SK-MEL-5 (cell line): Measurements from ENCODE around the gene ATP13A3. TPM values are rescaled to one million over a fixed set of nuclear protein-coding genes. Genes with fewer than 3 reads are reported as not detected.
A peak's percentile ranks its signal among the peaks of the same experiment; 100 is the strongest.
"Not testable (repeated sequence)": the region's sequence is repeated elsewhere in the genome, so short reads cannot be mapped to it uniquely, and the experiment has no call there.

Source experiments
- DNase-seq: peaks from one replicate; pipeline ENCODE4 v3.0.0-alpha.2; 2016; ENCODE audit warnings: low read depth, low spot score
- in situ Hi-C: cut with HindIII; loops from 2 replicates; pipeline ENCODE4 v1.10.0; 2016; ENCODE audit warnings: low sequenced_read_pairs, high pct_unique_total_duplicates, low pct_unique_long_range_greater_than_20kb
- total RNA-seq: library from RNA; depleted of rRNA; stranded (reverse); fragments of >200 nt; shearing (Covaris generic); gene quantifications from 2 replicates; pipeline ENCODE4 v1.2.3, GENCODE V29; 2014

Gene ATP13A3
- total RNA-seq, 1 experiment from 2014 or later, result 102 TPM

- DNase-seq, result no peak
- in situ Hi-C loops, result no loop called here
Observed at GRCh38 chr3:194505791-194506415, 19.1 kb upstream of the ATP13A3 start.

- DNase-seq, result no peak
- in situ Hi-C loops, result no loop called here
Observed at GRCh38 chr3:194504861-194505260, 18.1 kb upstream of the ATP13A3 start.

DNA sequence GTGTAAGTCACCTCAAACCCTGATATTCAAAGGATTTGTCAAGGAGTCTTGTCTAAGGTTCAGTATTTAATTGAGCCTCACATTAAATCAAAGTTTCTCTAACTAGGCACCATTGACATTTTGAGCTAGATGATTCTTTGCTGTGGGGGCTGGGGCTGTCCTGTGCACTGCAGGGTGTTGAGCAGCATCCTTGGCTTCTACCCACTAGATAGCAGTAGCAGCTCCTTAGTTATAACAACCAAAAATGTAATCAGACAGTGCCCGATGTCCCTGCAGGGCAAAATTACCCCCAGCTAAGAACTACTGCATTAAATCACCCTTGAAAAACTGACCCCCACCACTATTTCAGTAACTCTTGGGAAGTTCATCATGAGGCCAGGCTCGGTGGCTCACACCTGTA is 17.3 kb upstream of the ATP13A3 start:
- no peak for DNase-seq
- in situ Hi-C loops, result no loop called here

GRCh38 chr3:194503081-194503531 is 16.3 kb upstream of the ATP13A3 start:
- DNase-seq, result no peak
- in situ Hi-C loops, result no loop called here

DNA sequence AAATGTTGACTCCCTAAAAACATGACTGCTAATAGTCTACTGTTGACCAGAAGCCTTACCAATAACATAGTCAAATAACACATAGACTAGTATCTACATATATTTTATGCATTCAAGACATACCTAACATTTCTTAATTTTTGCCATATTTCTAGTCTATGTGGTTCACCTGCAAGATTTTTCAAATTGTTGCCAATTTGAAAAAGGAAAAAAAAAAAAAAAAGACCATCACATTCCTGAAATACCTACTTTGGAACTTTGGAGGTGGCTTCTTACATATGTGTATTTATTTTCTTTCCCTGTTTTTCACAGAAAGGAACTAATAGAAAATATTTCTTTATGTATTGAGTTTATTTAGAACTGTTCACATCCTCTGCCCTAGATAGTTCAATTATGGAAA is 13.4 kb upstream of the ATP13A3 start:
- in situ Hi-C loops, result no loop called here
- DNase-seq, result no peak

- in situ Hi-C loops, DNase-seq: not testable (repeated sequence)
Observed at GRCh38 chr3:194499516-194499915, 12.7 kb upstream of the ATP13A3 start.

DNA sequence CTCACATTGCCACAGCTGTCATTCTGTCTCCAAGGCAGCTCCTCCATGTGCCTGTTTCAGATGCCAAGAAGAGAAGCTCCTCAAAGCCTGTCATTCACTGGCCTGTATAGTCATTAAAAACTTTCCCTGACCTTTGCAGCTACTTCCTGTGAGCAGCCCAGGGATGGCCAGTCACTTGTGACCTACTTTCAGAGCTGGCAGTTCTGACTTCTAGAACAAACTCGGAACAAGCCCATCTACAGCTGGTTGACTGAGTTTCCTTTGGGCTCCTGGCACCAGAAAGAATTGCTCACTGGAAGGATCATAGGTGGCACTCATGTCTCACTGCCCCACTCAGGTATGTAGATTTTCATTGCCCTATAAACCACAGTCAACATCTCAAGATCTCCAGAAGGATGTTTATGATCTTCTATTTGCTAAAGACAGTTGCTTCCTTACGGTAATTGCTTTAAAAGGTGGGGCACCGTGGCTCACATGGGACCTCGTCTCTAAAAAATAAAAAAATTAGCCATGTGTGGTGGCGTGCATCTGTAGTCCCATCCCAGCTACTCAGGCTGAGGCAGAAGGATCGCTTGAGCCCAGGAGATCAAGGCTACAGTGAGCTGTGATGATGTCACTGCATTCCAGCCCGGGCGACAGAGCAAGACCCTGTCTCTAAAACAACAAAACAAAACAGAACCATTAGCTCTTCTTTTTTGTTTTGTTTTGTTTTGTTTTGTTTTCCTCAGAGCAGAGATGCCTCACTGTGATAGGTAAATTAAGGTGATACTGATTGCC is 11.2 kb upstream of the ATP13A3 start:
- DNase-seq, result peak; percentile 64

DNA sequence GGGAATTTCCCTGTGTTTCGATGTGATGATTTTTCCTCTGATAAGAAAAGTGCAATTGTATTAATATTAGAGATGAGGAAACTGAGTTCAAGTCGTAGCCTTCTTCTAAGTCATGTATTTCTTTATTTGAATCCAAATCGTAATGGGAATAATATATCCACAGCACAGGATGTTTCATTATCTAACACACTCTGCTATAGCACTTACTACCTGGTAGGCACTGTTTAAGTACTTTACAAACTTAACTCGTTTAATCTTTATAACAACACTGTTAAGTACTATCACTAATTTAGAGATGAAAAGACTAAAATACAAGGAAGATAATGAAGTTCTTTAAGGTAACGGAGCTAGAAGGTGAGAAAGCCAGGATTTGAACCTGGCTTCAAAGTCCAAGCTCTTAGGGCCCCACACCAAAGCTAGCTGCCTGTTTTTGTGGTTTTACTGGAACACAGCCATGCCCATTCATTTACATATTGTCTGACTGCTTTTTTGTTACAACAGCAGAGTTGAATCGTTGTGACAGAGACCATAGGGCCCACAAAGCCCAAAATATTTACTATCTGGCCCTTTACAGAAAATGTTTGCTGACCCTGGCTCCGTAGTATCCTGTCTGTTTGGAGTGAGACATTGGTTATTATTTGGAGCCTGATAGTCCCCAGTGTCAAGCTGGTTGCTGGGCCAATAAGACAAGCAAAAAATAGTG is 9.6 kb upstream of the ATP13A3 start:
- in situ Hi-C loops, result no loop called here
- no peak for DNase-seq

More for the DNA sequence above, 11.2 kb upstream of the ATP13A3 start:
- in situ Hi-C loops, result no loop called here

DNA sequence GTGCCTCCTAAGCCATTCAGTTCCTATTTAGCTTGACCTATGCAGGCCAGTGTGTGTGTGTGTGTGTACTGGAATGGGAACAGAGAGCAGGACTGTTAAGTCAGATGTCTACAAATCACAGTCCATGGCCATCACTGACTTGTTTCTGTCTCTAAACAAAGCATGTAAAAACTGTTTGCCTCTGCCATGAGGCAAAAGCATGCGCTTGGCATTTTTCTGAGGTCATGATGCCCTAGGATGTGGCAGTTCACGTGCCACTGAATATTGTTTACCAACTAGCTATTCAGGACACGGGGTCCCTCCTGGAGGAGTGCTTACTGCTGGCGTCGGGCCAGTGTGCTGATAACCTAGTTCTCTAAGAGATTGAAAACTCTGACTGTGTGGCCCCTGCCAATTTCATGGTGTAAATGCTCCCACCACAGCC is 8.2 kb upstream of the ATP13A3 start:
- in situ Hi-C loops, result no loop called here
- peak; percentile 54 for DNase-seq

- in situ Hi-C loops, DNase-seq: not testable (repeated sequence)
Observed at GRCh38 chr3:194493995-194494927, 7.5 kb upstream of the ATP13A3 start.

DNA sequence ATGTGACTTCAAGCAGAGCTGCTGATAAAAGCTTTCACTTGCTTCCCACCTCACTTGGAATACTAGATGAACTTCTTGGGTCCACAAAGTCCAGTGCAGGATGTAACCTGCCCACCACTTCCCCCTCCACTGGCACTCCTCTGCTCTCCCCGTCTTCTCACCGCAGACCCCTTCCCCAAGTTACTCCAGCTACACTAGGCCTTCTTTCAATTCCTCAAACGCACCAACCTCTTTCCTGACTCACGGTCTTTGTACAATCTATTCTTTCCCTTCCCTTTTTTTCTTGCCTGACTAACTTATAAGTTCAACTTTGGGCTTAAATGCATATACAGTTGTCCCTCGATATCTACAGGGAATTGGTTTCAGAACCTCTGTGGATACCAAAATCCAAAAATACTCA is 5.2 kb upstream of the ATP13A3 start:
- no peak for DNase-seq
- in situ Hi-C loops, result no loop called here

DNA sequence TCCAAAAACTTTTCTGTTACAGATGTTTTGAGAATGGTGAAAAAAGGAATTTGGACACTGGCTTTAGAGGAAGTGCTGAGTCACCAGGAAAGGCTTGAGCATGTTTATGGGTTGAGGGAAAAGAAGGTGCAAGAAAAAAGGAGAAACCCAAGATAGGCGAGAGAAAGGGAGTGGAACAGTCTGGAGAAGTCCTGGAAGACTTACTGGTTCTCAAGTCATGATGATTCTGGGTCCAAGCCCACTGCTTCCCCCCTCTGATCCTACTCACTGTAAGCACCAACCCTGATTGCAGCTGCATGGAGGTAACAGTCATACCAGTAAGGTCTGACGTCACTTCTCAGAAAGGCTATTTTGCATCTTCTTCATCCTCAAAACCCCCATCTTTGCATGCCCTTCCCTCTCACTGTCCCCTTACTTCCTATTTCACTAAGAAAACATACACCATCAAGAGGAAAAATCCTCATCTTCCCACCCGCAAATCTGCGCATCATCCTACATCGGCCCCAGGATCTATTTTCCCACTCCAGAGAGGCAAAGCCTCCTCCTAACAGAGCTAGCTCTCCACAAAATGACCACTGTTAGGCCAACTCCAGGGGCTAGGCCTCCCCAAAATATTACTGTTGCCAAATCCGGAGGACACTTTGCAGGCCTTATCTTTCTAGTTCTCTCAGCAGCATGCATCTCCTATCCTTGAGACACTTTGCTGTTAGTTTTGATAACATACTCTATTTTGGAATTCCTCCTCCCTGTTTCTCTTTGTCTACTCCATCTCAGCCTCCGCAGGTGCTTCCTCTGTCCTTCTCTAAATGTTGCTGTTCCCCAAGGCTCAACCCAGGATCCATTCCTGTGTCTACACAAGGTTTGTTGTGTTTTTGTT is 3.2 kb upstream of the ATP13A3 start:
- no peak for DNase-seq
- in situ Hi-C loops, result no loop called here

- in situ Hi-C loops, result no loop called here
- DNase-seq, result no peak
Observed at GRCh38 chr3:194488055-194488742, 1.4 kb upstream of the ATP13A3 start.

- in situ Hi-C loops, result no loop called here
- no peak for DNase-seq
Observed at GRCh38 chr3:194487289-194488054, 670 bp upstream of the ATP13A3 start.

GRCh38 chr3:194485881-194486539 is 792 bp downstream of the ATP13A3 start:
- DNase-seq, result peak; percentile 28
- in situ Hi-C loops, result no loop called here
